ENCODE results near the gene TRIM16.
A peak's percentile ranks its signal among the peaks of the same experiment; 100 is the strongest.
"Not testable (repeated sequence)": the region's sequence is repeated elsewhere in the genome, so short reads cannot be mapped to it uniquely, and the experiment has no call there.

Gene TRIM16

GRCh38 chr17:15657868-15658267, 26.2 kb downstream of the TRIM16 start:
- DNase-seq = no peak

GRCh38 chr17:15654886-15655561, 29.1 kb downstream of the TRIM16 start:
- DNase-seq = no peak

- not testable (repeated sequence) for DNase-seq
Observed at GRCh38 chr17:15654401-15654800, 29.7 kb downstream of the TRIM16 start.

- no peak for DNase-seq
Observed at GRCh38 chr17:15652960-15653359, 31.2 kb downstream of the TRIM16 start.

- peak; percentile 6 for DNase-seq
Observed at GRCh38 chr17:15651583-15652110, 32.5 kb downstream of the TRIM16 start.

GRCh38 chr17:15650741-15651582, 33.1 kb downstream of the TRIM16 start:
- DNase-seq = no peak

GRCh38 chr17:15649861-15650421, 34.2 kb downstream of the TRIM16 start:
- DNase-seq = no peak

- no peak for DNase-seq
Observed at GRCh38 chr17:15648386-15648785, 35.7 kb downstream of the TRIM16 start.

GRCh38 chr17:15645942-15646312, 38.2 kb downstream of the TRIM16 start:
- not testable (repeated sequence) for DNase-seq

- not testable (repeated sequence) for DNase-seq
Observed at GRCh38 chr17:15645099-15645941, 38.8 kb downstream of the TRIM16 start.

GRCh38 chr17:15642505-15643251, 41.4 kb downstream of the TRIM16 start:
- DNase-seq = not testable (repeated sequence)

- not testable (repeated sequence) for DNase-seq
Observed at GRCh38 chr17:15642014-15642413, 42.1 kb downstream of the TRIM16 start.

GRCh38 chr17:15630930-15631453, 53.1 kb downstream of the TRIM16 start:
- not testable (repeated sequence) for DNase-seq

GRCh38 chr17:15629991-15630390, 54.1 kb downstream of the TRIM16 start:
- DNase-seq = not testable (repeated sequence)

GRCh38 chr17:15623661-15624209, 60.4 kb downstream of the TRIM16 start:
- not testable (repeated sequence) for DNase-seq

- not testable (repeated sequence) for DNase-seq
Observed at GRCh38 chr17:15623255-15623654, 60.9 kb downstream of the TRIM16 start.

GRCh38 chr17:15622124-15622523, 62.0 kb downstream of the TRIM16 start:
- not testable (repeated sequence) for DNase-seq

GRCh38 chr17:15619331-15620058, 64.6 kb downstream of the TRIM16 start, which contains the start of gene FBXW10B:
Gene FBXW10B (minus strand): TSS chr17:15619704. CDS start chr17:15619512, 192 bp downstream.
- DNase-seq = not testable (repeated sequence)

- not testable (repeated sequence) for DNase-seq
Observed at GRCh38 chr17:15616828-15617227, 67.3 kb downstream of the TRIM16 start.

- not testable (repeated sequence) for DNase-seq
Observed at GRCh38 chr17:15615850-15616249, 68.3 kb downstream of the TRIM16 start.

All from stimulated activated CD4-positive, alpha-beta T cell treated with anti-CD3 and anti-CD28 coated beads, Interleukin-12 subunit alpha, Interleukin-12 subunit beta, amount 100 ng/mL, for 4 hours (primary cell).